ENCODE data around the gene MICU1.
"Not testable (repeated sequence)": the region's sequence is repeated elsewhere in the genome, so short reads cannot be mapped to it uniquely, and the experiment has no call there.

MICU1 gene

DNA sequence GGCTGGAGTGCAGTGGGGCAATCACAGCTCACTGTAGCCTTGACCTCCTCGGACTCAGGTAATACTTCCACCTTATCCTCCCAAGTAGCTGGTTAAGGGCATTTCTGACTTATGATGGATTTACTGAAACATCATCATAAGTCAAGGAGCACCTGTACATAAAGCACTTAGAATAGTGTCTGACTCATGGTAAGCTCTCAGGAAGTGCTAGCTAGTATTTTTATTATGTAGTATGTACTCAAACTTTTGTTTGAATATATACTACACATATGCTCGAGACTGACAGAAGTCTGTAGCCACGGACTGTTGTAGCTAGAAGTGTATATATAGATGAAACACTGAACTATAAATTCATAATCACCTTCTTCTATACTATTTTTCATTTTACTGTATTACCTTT is 163.6 kb downstream of the MICU1 start:
- FAIRE-seq (no peak), DNase-seq (ENCODE audit: insufficient read length) (no peak)
- TF ChIP-seq POLR2A (IDR thresholded peaks at IDR 0.05; ENCODE audit: low read depth, low read length) (no peak), TAF1 (IDR thresholded peaks at IDR 0.05; ENCODE audit: borderline replicate concordance, low read depth, low read length) (no peak), POLR2AphosphoS5 (IDR thresholded peaks at IDR 0.05; ENCODE audit: low read depth, low read length) (no peak)

- no peak for FAIRE-seq
Observed at GRCh38 chr10:72461085-72461484, 164.8 kb downstream of the MICU1 start.

GRCh38 chr10:72460284-72460876 is 165.5 kb downstream of the MICU1 start:
- FAIRE-seq = no peak
- TF ChIP-seq POLR2AphosphoS5 (IDR thresholded peaks at IDR 0.05; ENCODE audit: low read depth, low read length) = no peak
- no peak for TF ChIP-seq POLR2A (IDR thresholded peaks at IDR 0.05; ENCODE audit: low read depth, low read length)
- TF ChIP-seq TAF1 (IDR thresholded peaks at IDR 0.05; ENCODE audit: borderline replicate concordance, low read depth, low read length) = no peak
- no peak for DNase-seq (ENCODE audit: insufficient read length)

More at GRCh38 chr10:72461085-72461484, 164.8 kb downstream of the MICU1 start:
- TF ChIP-seq TAF1 (IDR thresholded peaks at IDR 0.05; ENCODE audit: borderline replicate concordance, low read depth, low read length) = no peak
- no peak for TF ChIP-seq POLR2AphosphoS5 (IDR thresholded peaks at IDR 0.05; ENCODE audit: low read depth, low read length)
- TF ChIP-seq POLR2A (IDR thresholded peaks at IDR 0.05; ENCODE audit: low read depth, low read length) = no peak
- no peak for DNase-seq (ENCODE audit: insufficient read length)

GRCh38 chr10:72459301-72459700 is 166.6 kb downstream of the MICU1 start:
- FAIRE-seq (no peak), DNase-seq (ENCODE audit: insufficient read length) (no peak)
- no peak for TF ChIP-seq POLR2AphosphoS5 (IDR thresholded peaks at IDR 0.05; ENCODE audit: low read depth, low read length)
- TF ChIP-seq TAF1 (IDR thresholded peaks at IDR 0.05; ENCODE audit: borderline replicate concordance, low read depth, low read length) = no peak
- no peak for TF ChIP-seq POLR2A (IDR thresholded peaks at IDR 0.05; ENCODE audit: low read depth, low read length)

- no peak for DNase-seq (ENCODE audit: insufficient read length)
- TF ChIP-seq TAF1 (IDR thresholded peaks at IDR 0.05; ENCODE audit: borderline replicate concordance, low read depth, low read length) = no peak
- TF ChIP-seq POLR2AphosphoS5 (IDR thresholded peaks at IDR 0.05; ENCODE audit: low read depth, low read length) = no peak
- no peak for FAIRE-seq
Observed at GRCh38 chr10:72455889-72456595, 169.8 kb downstream of the MICU1 start.

- FAIRE-seq (no peak), DNase-seq (ENCODE audit: insufficient read length) (no peak)
- TF ChIP-seq POLR2AphosphoS5 (IDR thresholded peaks at IDR 0.05; ENCODE audit: low read depth, low read length) (no peak), TAF1 (IDR thresholded peaks at IDR 0.05; ENCODE audit: borderline replicate concordance, low read depth, low read length) (no peak), POLR2A (IDR thresholded peaks at IDR 0.05; ENCODE audit: low read depth, low read length) (no peak)
Observed at GRCh38 chr10:72449941-72450441, 175.9 kb downstream of the MICU1 start.

- FAIRE-seq (no peak), DNase-seq (ENCODE audit: insufficient read length) (no peak)
- no peak for TF ChIP-seq POLR2A (IDR thresholded peaks at IDR 0.05; ENCODE audit: low read depth, low read length)
- TF ChIP-seq TAF1 (IDR thresholded peaks at IDR 0.05; ENCODE audit: borderline replicate concordance, low read depth, low read length) = no peak
- no peak for TF ChIP-seq POLR2AphosphoS5 (IDR thresholded peaks at IDR 0.05; ENCODE audit: low read depth, low read length)
Observed at GRCh38 chr10:72445851-72446250, 180.0 kb downstream of the MICU1 start.

DNA sequence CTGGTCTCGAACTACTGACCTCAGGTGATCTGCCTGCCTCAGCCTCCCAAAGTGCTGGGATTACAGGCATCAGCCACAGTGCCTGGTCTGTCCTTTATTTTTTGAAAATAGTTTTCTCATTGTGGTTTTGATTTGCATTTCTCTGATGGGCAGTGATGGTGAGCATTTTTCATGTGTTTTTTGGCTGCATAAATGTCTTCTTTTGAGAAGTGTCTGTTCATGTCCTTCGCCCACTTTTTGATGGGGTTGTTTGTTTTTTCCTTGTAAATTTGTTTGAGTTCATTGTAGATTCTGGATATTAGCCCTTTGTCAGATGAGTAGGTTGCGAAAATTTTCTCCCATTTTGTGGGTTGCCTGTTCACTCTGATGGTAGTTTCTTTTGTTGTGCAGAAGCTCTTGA is 182.9 kb downstream of the MICU1 start:
- DNase-seq (ENCODE audit: insufficient read length); FAIRE-seq: not testable (repeated sequence)

GRCh38 chr10:72435570-72435969 is 190.3 kb downstream of the MICU1 start:
- FAIRE-seq = no peak
- no peak for DNase-seq (ENCODE audit: insufficient read length)
- TF ChIP-seq TAF1 (IDR thresholded peaks at IDR 0.05; ENCODE audit: borderline replicate concordance, low read depth, low read length) = no peak
- TF ChIP-seq POLR2AphosphoS5 (IDR thresholded peaks at IDR 0.05; ENCODE audit: low read depth, low read length) = no peak
- TF ChIP-seq POLR2A (IDR thresholded peaks at IDR 0.05; ENCODE audit: low read depth, low read length) = no peak

GRCh38 chr10:72430936-72431335 is 194.9 kb downstream of the MICU1 start:
- FAIRE-seq; DNase-seq (ENCODE audit: insufficient read length): not testable (repeated sequence)

GRCh38 chr10:72429931-72430330 is 195.9 kb downstream of the MICU1 start:
- DNase-seq (ENCODE audit: insufficient read length) (no peak), FAIRE-seq (no peak)
- no peak for TF ChIP-seq TAF1 (IDR thresholded peaks at IDR 0.05; ENCODE audit: borderline replicate concordance, low read depth, low read length)
- no peak for TF ChIP-seq POLR2A (IDR thresholded peaks at IDR 0.05; ENCODE audit: low read depth, low read length)
- TF ChIP-seq POLR2AphosphoS5 (IDR thresholded peaks at IDR 0.05; ENCODE audit: low read depth, low read length) = no peak

DNA sequence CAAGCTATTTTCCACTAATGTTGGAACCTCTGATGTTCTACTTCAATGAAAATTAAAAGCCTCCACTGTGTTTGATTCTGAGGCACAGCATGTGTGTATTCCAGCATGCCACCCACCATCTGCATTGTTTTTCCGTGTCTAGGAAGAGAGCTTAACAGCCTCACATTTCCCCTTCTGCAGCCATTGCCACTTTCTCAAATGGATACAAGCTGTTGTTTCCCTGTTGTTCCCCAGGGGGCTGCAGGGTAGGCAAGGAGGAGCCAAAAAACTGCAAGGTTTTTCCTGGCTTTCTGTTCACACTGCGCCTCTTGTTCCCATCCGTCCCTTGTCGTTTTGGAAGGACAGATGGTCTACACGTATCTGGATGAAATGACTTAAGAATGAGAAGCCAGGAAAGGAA is 198.9 kb downstream of the MICU1 start:
- no peak for DNase-seq (ENCODE audit: insufficient read length)
- TF ChIP-seq POLR2AphosphoS5 (IDR thresholded peaks at IDR 0.05; ENCODE audit: low read depth, low read length) (no peak), POLR2A (IDR thresholded peaks at IDR 0.05; ENCODE audit: low read depth, low read length) (no peak), TAF1 (IDR thresholded peaks at IDR 0.05; ENCODE audit: borderline replicate concordance, low read depth, low read length) (no peak)
- FAIRE-seq = no peak
